NCI-H128 (cell line): Measurements from ENCODE around the gene RFX3.
A peak's percentile ranks its signal among the peaks of the same experiment; 100 is the strongest.

Experiments used
- DNase-seq: peaks from one replicate; lab custom pipeline; 2025; ENCODE audit not compliant: unreplicated experiment; lab: John Stamatoyannopoulos, UW

Gene RFX3

GRCh38 chr9:3478549-3478953 lies 47.2 kb downstream of the RFX3 start:
- DNase-seq: no peak

- DNase-seq: no peak
These were observed 48.5 kb downstream of the RFX3 start for GRCh38 chr9:3477236-3477834.

DNA sequence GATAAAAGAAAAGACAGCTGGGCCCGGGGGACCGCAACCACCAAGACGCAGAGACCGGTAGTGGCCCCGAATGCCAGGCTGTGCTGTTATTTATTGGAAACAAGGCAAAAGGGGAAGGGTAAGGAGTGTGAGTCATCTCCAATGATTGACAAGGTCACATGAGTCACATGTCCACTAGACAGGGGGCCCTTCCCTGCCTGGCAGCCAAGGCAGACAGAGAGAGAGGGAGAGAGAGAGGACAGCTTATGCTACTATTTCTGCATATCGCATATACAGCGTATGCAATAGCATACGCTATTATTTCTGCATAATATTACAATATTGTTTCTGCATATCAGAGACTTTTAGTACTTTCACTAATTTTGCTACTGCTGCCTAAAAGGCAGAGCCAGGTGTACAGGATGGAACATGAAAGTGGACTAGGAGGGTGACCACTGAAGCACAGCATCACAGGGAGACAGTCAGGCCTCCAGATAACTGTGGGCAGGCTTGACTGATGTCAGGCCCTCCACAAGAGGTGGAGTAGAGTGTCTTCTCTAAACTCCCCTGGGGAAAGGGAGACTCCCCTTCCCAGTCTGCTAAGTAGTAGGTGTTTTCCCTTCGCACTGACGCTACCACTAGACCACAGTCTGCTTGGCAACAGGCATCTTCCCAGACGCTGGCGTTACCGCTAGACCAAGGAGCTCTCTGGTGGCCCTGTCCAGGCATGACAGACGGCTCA lies 50.3 kb downstream of the RFX3 start:
- no peak for DNase-seq

DNA sequence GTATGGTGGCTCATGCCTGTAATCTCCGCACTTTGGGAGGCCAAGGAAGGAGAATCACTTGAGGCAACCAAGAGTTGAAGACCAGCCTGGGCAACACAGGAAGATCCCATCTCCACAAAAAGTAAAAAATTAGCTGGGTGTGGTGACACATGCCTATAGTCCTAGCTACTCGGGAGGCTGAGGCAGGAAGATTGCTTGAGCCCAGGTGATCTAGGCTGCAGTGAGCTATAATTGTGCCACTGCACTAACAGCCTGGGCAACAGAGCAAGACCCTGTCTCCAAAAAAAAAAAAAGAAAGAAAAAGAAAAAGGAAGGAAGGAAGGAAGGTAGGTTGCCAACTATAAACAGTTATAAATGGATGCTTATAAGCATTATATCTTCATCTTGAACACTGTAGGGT lies 51.0 kb downstream of the RFX3 start:
- no peak for DNase-seq

- DNase-seq: no peak
These were observed 52.4 kb downstream of the RFX3 start for GRCh38 chr9:3473405-3473804.

DNA sequence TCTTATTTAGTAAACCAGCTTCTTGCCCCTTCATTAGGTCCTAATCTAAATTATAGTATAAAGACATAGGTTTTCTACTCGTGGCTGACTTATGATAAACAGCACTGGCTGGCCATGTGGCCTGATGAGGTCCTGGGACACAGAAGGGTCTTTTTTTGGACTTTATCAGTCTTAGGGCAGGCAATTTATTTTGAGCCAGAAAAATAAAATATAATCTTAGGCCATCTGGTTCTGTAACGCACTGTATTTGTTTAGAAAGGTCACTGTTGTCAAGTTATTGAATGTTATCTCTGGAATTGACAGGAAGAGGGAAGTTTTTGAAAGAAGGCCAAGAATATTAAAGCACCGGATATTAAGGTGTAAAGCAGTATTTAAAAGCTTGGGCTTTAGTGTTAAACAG lies 53.9 kb downstream of the RFX3 start:
- DNase-seq: no peak

DNA sequence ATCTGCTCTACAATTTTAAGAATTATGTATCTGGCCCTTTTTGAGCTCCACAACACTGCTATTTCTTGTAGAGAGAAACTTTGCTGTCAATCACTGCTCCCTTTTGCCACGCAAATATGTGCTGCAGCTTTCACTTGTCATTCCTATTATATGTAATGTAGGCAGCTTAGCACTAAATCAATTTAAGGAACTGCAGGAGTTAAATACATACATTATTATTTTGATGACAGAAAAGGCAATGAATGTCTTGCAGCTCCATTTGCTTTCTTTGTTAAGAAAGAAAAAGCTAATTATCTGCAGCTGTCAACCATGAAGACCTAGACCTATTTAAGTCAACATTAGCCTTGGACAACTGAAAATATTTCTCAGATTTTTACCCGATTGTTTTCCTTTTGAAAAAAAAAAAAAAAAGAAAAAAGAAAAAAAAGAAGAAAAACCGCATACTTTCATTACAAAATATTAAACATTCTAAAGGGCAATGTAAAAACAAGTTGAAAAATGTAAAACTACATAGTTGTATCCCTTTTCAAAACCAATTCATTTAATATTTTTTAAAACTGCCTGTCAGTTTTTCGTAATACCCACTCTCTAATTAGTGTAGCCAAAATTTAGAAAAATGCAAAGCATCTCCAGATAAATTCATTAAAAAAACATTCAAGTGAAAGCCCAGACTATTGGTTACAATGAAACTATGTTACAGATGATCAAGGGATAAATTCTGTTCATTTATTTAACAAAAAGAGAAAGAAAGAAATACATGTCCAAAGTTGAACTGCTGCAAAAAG lies 57.2 kb downstream of the RFX3 start:
- no peak for DNase-seq

- DNase-seq: no peak
These were observed 58.1 kb downstream of the RFX3 start for GRCh38 chr9:3467593-3468219.

GRCh38 chr9:3464033-3464638 lies 61.7 kb downstream of the RFX3 start:
- no peak for DNase-seq

GRCh38 chr9:3458806-3459475 lies 66.9 kb downstream of the RFX3 start:
- DNase-seq: no peak

DNA sequence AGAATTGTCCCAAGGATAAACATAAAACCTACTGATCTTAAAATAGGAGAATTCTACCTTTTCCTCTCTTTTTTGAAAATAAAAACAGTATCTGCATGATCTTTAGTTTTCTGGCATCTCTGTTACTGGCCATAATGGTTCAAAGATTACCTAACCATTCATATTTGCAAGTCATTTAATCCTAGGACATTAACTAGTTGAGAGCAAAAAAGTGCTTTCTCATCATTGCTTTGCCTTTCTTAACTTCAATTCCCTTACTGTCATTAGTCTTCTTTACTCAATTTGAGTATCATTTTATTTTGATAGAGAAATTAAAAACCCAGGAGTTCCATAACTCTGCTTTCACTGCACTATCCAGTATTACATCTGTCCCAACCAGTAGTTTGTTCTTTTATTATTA lies 68.6 kb downstream of the RFX3 start:
- DNase-seq: no peak

DNA sequence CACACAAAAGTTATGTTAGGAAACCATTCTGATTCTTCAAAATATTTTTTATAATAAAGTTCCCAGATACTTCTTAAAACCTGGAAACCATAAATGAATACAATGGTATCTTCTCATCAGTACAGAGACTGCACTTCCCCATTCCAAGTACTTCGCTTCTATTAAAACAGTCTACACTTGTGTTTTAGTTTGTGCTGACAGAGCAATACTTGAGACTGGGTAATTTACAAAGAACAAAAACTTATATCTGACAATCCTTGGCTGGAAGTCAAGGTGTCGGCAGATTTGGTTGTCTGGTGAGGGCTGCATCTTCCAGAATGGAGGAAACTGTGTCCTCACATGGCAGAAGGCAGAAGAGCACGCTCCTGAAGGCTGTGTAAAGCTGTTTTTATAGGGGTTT lies 70.1 kb downstream of the RFX3 start:
- DNase-seq: no peak

DNA sequence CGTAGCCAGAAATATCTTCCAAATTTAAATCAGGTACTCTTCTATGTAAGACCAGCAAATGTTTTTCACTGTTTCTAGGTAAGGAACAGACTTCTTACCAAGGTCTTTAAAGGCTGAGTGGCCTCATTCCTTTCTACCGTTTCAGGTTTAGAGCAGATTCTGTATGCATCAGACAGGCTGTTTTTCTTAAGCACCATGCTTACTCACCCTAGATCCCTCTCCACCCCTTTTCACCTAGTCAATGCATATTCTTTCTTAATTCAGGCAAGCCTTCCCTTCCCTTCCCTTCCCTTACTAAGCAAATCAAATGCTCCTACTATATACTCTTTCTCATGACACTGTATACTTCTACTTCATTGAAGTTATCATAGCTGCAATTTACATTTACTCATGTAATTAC lies 70.7 kb downstream of the RFX3 start:
- no peak for DNase-seq

- no peak for DNase-seq
These were observed 73.8 kb downstream of the RFX3 start for GRCh38 chr9:3451956-3452355.

- no peak for DNase-seq
These were observed 78.0 kb downstream of the RFX3 start for GRCh38 chr9:3447788-3448187.

GRCh38 chr9:3447143-3447542 lies 78.7 kb downstream of the RFX3 start:
- DNase-seq: no peak

GRCh38 chr9:3446313-3446712 lies 79.5 kb downstream of the RFX3 start:
- no peak for DNase-seq

DNA sequence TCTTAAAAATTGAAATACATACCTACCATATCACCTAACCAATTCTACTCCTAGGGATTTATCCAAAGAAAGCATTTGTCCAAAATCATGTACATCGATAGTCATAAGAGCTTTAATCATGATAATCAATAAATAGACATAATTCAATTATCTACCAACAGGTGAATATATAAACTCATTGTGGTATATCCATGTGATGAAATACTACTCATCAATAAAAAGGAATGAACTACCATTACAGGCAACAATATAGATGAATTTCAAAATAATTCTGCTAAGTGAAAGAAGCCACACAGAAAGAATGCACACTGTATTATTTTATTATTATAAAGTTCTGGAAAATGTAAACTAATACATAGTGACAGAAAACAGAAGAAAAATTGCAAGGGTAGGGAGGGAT lies 81.8 kb downstream of the RFX3 start:
- DNase-seq: no peak

DNA sequence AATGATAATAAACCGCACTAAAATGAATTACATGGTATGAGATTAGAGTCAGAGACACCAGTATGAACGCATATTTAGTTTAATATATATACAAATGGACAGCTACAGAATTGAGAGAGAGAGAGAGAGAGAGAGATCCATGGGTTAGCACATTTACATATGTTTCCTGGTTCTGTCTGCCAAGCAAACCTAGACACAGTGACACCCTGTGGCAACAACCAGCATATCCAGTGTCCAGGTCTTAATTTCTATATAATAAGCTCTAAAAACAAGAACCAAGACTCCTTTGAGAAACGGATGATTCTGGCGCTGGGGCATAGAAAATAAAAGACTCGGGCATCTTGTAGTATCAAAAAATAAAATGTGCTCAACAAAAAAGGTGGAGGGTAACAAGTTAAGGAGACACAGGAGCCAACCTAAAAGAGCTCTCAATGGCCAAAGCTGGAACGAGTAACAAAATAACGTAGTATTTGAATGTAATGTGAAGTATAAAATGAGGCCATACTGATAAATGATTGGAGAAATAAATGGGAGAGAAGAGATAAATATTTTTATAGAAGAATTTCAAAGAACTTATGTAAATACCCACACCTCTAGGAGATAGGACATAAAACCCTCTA lies 84.5 kb downstream of the RFX3 start:
- no peak for DNase-seq

DNA sequence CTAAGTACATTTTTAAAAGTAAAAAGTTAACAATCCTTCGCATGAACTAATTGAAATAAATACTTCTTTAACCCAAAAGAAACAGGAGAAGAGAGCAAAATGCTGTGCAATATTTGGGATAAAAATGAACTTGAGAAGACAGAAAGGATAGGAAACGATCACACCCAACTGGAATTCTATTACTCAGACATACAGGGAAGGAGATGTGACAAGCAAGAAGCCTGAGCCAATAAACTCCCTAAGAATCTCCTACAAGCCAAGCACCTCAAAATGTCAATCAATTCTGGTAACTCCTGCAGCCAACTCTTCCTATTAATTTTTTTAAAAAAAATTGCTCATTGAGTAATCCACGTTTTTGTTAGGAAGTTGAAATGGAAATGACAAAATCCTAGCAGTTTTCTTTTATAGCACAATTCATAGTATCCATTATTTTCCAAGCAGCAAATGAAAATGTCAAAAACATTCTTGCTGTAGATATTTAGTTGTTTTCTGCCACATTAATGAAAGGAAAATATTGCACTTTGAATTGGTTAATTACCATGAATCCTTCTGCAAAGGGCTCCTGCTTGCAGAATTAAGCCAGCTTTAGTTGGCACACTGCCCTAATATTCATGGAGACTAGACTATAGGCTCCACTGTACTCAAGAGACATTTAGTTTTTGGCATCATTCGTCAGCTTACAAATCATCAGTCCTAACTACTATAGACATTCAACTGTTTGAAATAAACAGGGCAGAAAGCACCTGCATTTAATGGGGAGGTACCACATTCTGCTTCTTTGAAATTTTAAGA lies 89.0 kb downstream of the RFX3 start:
- peak; percentile 20 for DNase-seq
